Measurements from ENCODE around the gene RNF41.
A peak's percentile ranks its signal among the peaks of the same experiment; 100 is the strongest.

The RNF41 gene

DNA sequence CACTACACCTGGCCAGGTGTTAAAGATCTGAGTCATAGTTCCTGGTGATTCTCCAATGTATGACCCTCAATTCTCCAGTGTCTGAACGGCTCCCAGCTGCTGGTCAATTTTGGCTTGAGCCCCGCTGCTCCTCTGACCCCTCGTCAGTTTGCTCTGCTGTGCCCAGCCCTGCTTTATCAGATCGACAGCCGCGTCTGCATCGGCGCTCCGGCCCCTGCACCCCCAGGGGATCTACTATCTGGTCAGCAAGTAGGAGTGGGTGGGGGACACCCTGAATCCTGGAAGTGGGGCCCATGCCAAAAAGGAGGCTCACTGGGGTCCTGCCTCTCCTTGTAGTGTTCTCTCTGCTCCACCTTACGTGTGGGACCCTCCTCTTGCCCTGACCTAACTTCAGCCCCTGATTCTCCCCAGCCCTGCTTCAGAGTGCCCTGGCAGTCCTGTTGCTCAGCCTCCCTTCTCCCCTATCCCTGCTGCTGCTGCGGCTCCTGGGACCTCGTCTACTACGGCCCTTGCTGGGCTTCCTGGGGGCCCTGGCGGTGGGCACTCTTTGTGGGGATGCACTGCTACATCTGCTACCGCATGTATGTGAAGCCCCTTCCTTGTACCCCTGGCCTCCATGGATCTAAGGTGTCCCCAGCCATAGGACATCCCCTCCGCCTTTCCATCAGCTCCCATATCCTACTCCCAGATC is 13.2 kb upstream of the RNF41 start:
- no peak overlapping the region for H3K4me3 ChIP-seq (ENCODE audit: low read depth, low read length)
- no peak for DNase-seq (ENCODE audit: low read depth)
- TF ChIP-seq, protein P1, sequence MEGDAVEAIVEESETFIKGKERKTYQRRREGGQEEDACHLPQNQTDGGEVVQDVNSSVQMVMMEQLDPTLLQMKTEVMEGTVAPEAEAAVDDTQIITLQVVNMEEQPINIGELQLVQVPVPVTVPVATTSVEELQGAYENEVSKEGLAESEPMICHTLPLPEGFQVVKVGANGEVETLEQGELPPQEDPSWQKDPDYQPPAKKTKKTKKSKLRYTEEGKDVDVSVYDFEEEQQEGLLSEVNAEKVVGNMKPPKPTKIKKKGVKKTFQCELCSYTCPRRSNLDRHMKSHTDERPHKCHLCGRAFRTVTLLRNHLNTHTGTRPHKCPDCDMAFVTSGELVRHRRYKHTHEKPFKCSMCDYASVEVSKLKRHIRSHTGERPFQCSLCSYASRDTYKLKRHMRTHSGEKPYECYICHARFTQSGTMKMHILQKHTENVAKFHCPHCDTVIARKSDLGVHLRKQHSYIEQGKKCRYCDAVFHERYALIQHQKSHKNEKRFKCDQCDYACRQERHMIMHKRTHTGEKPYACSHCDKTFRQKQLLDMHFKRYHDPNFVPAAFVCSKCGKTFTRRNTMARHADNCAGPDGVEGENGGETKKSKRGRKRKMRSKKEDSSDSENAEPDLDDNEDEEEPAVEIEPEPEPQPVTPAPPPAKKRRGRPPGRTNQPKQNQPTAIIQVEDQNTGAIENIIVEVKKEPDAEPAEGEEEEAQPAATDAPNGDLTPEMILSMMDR (IDR thresholded peaks at IDR 0.05; ENCODE audit: insufficient read depth, low read depth, low read length, missing control alignments) = no peak

DNA sequence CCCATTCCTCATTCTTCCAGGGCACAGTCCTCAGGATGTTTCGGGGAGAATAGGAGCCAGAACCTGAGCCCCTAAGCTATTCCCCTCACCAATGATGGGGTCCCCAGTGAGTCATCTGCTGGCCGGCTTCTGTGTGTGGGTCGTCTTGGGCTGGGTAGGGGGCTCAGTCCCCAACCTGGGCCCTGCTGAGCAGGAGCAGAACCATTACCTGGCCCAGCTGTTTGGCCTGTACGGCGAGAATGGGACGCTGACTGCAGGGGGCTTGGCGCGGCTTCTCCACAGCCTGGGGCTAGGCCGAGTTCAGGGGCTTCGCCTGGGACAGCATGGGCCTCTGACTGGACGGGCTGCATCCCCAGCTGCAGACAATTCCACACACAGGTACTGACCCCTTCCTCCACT is 9.5 kb upstream of the RNF41 start:
- DNase-seq (ENCODE audit: low read depth) = no peak
- TF ChIP-seq, protein P1 (IDR thresholded peaks at IDR 0.05; ENCODE audit: insufficient read depth, low read depth, low read length, missing control alignments) = no peak
- H3K4me3 ChIP-seq (ENCODE audit: low read depth, low read length) = no peak overlapping the region

DNA sequence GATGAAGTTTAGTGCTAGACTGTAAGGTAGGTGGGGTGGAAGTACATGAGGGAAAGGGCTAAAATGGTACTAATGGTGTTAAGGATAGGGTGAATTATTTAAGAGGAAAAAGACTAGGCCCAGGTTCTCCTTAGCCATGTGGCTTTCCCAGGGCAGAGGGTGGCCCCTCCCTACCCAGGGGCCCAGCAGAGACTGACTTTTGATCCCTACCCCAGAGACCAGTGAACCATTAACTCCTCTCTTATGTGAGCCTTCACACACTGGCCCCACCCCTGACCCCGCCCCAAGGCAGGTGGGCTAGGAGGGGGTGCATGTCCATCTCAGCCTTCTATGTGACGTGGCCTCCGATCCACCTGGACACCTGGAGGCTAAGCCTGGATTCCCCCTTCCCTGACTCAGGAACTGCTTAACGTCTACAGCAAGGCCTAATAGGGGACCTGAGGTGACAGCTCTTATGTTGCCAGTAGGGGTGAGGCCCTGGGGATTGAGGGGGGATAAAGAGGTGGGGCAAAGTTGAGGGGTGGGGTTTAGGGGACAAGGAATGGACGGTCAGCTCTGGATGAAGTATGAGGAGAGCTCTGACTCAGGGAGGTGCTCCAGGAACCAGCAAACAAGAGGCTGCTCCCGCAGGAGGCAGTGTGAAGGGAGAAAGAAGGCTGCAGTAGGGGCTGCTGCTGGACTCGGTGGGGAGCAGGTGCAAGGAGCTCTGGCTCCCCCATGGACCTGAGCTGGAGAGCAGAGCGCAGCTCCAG is 8.9 kb upstream of the RNF41 start:
- TF ChIP-seq, protein P1 (IDR thresholded peaks at IDR 0.05; ENCODE audit: insufficient read depth, low read depth, low read length, missing control alignments) = no peak
- H3K4me3 ChIP-seq (ENCODE audit: low read depth, low read length) = no peak overlapping the region
- no peak for DNase-seq (ENCODE audit: low read depth)

DNA sequence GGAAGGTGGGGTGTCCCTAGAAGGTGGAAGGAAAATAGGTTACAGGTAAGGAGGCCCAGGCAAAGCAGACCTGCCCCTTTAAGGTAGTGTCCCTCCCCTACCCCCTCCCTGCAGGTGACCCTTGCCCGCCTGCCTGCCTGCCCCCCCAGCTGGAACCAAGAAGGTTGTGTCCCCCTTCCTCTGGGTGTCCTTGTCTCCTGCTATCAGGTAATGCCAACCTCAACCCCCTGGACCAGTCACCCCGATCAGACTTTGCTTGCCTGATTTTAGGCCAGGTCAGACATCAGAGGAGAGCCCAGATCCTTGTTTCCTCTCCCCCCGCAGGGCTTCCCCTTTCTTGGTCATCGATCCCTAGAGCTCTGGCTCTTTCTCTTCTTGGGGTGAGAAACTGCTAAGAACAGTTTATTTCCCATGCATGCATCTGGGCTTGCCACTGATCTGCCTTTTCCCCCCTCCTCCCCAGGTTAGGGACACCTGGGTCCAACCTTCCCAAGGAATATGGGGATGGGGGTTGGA is 8.3 kb upstream of the RNF41 start, which contains the start of gene SLC39A5:
TSS of gene SLC39A5 (plus strand) at position 136 of the 516 bp plus-strand sequence. CDS start 1,224 bp downstream, outside the sequence.
- DNase-seq (ENCODE audit: low read depth) = no peak
- TF ChIP-seq, protein P1 (IDR thresholded peaks at IDR 0.05; ENCODE audit: insufficient read depth, low read depth, low read length, missing control alignments) = no peak
- no peak within 1 kb of the TSS for H3K4me3 ChIP-seq (ENCODE audit: low read depth, low read length)

DNA sequence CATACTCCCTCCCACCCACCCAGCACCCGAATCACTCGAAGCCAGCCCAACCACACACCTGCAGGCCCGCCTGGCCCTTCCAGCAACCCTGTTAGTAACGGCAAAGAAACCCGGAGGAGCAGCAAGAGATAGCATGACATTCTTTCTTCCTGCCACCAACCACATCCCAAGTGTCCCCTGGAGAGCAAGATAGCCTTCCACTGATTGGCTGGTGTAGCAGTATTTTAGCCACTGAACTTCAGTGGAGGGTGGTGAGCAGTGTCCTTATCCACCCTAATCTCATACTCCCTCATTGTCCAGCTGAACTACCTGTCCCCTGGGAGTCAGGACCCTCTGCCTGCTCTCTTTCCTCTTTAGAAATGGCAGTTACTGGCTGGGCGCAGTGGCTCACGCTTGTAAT is 7.4 kb upstream of the RNF41 start:
- TF ChIP-seq, protein P1 (IDR thresholded peaks at IDR 0.05; ENCODE audit: insufficient read depth, low read depth, low read length, missing control alignments) = no peak
- no peak for DNase-seq (ENCODE audit: low read depth)
- H3K4me3 ChIP-seq (ENCODE audit: low read depth, low read length) = no peak overlapping the region

DNA sequence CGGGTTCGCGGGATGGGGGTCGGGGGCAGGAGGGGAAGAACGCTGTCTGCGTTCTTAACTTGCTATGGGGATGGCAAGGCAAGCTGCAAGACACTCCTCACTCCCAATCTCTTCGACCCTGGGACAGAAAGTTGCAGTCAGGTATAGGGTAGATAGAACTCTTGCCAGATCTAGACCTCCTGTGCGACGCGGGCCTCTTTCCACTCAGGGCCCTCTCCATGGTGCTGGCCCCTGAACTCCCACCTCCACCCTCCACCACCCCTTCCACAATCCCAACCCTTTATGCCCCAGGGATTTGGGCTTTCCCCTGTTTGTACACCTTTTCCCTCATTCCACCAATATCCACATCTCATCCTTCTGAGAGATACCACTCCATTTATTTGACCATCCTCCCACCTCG is 3.2 kb upstream of the RNF41 start:
- TF ChIP-seq, protein P1 (IDR thresholded peaks at IDR 0.05; ENCODE audit: insufficient read depth, low read depth, low read length, missing control alignments) = no peak
- H3K4me3 ChIP-seq (ENCODE audit: low read depth, low read length) = peak overlapping the region; percentile 60
- DNase-seq (ENCODE audit: low read depth) = no peak
